CD14-positive monocyte (primary cell): ENCODE measurements around the gene CHORDC1. TPM values are rescaled to one million over a fixed set of nuclear protein-coding genes. Genes with fewer than 3 reads are reported as not detected.
"Not testable (repeated sequence)": the region's sequence is repeated elsewhere in the genome, so short reads cannot be mapped to it uniquely, and the experiment has no call there.

ENCODE experiments used
- DNase-seq, 3 donors: peaks; one replicate each; pipeline ENCODE4 v3.0.0-alpha.2; 2011 to 2022
- H2AFZ ChIP-seq: 2 replicates; pipeline ENCODE4 v1.6.0; 2012; ENCODE audit warnings: mild to moderate bottlenecking, low read depth, low read length, inconsistent platforms; ENCODE audit not compliant: insufficient read depth, poor library complexity, severe bottlenecking
- H3K27ac ChIP-seq, 2 donors: 1 replicate in 1 of 2; 2 replicates in 1 of 2; pipeline ENCODE4 v1.5.1; 2012 to 2013; ENCODE audit warnings: low read length in 2 of 2, control low read depth in 1 of 2, inconsistent platforms in 1 of 2, low read depth in 1 of 2, mild to moderate bottlenecking in 1 of 2
- H3K27me3 ChIP-seq, 2 donors: one replicate each; pipeline versions ENCODE4 v1.6.0 to v1.6.1; 2011 to 2013; ENCODE audit warnings: low read length in 2 of 2; ENCODE audit not compliant: control insufficient read depth in 2 of 2, insufficient read depth in 2 of 2
- H3K36me3 ChIP-seq, 2 donors: replicated peaks in 1 of 2; 1 replicate in 1 of 2; 2 replicates in 1 of 2; pipeline versions ENCODE4 v1.5.1 to v1.6.1; 2012 to 2013; ENCODE audit warnings: low read length in 2 of 2, control low read depth in 1 of 2, inconsistent platforms in 1 of 2, mild to moderate bottlenecking in 1 of 2; ENCODE audit not compliant: insufficient read depth in 2 of 2, control insufficient read depth in 1 of 2
- H3K4me1 ChIP-seq, 2 donors: 1 replicate in 1 of 2; 2 replicates in 1 of 2; pipeline versions ENCODE4 v1.5.1 to v1.6.1; 2012 to 2013; ENCODE audit warnings: low read length in 2 of 2, control low read depth in 1 of 2, inconsistent platforms in 1 of 2, mild to moderate bottlenecking in 1 of 2, moderate library complexity in 1 of 2; ENCODE audit not compliant: insufficient read depth in 2 of 2, control insufficient read depth in 1 of 2
- H3K4me2 ChIP-seq: replicated peaks from 2 replicates; pipeline ENCODE3; 2012; ENCODE audit warnings: low read length, moderate library complexity, mild to moderate bottlenecking; ENCODE audit not compliant: poor library complexity, severe bottlenecking; ENCODE audit errors: extremely low read depth
- H3K4me3 ChIP-seq, 3 experiments: fragments of 200-600 bp in 1 of 3; sonication (generic) in 1 of 3; replicated peaks in 1 of 3; 1 replicate in 2 of 3; 2 replicates in 1 of 3; pipeline ENCODE4 v1.5.1; 2011 to 2013; ENCODE audit warnings: low read length in 3 of 3, mild to moderate bottlenecking in 3 of 3, control low read depth in 2 of 3, low read depth in 2 of 3, inconsistent platforms in 1 of 3, moderate library complexity in 1 of 3
- H3K79me2 ChIP-seq: 2 replicates; pipeline ENCODE4 v1.6.0; 2012; ENCODE audit warnings: mild to moderate bottlenecking, control low read depth, inconsistent platforms, low read length, moderate library complexity; ENCODE audit not compliant: insufficient read depth
- H3K9ac ChIP-seq: 2 replicates; pipeline ENCODE4 v1.6.0; 2017; ENCODE audit warnings: low read length, mild to moderate bottlenecking; ENCODE audit not compliant: insufficient read depth, poor library complexity, severe bottlenecking
- H3K9me3 ChIP-seq, 2 donors: replicated peaks in 1 of 2; 1 replicate in 1 of 2; 2 replicates in 1 of 2; pipeline versions ENCODE4 v1.5.1 to v1.6.1; 2012 to 2013; ENCODE audit warnings: low read length in 2 of 2, control low read depth in 1 of 2; ENCODE audit not compliant: control insufficient read depth in 1 of 2, insufficient read depth in 1 of 2
- H4K20me1 ChIP-seq: 2 replicates; pipeline ENCODE4 v1.6.0; 2012; ENCODE audit warnings: mild to moderate bottlenecking, low read length, control low read depth, moderate library complexity; ENCODE audit not compliant: insufficient read depth
- H3K27ac Mint-ChIP-seq, 7 donors: one replicate each; pipeline ENCODE4 v1.8.0; 2020; ENCODE audit warnings: mild to moderate bottlenecking in 7 of 7, mixed read lengths in 7 of 7, moderate library complexity in 6 of 7, inconsistent platforms in 2 of 7
- H3K27me3 Mint-ChIP-seq, 3 donors: one replicate each; pipeline ENCODE4 v1.8.0; 2021 to 2022; ENCODE audit warnings: low read depth in 3 of 3, mild to moderate bottlenecking in 3 of 3, mixed read lengths in 3 of 3, moderate library complexity in 3 of 3, inconsistent platforms in 1 of 3
- H3K36me3 Mint-ChIP-seq, 2 donors: one replicate each; pipeline ENCODE4 v1.8.0; 2020; ENCODE audit warnings: mixed read lengths in 2 of 2, inconsistent platforms in 1 of 2, mild to moderate bottlenecking in 1 of 2
- H3K4me1 Mint-ChIP-seq: one replicate; pipeline ENCODE4 v1.8.0; 2020; ENCODE audit warnings: mild to moderate bottlenecking, mixed read lengths
- H3K4me3 Mint-ChIP-seq, 2 donors: one replicate each; pipeline ENCODE4 v1.8.0; 2020; ENCODE audit warnings: mild to moderate bottlenecking in 2 of 2, mixed read lengths in 2 of 2, moderate library complexity in 1 of 2
- H3K9me3 Mint-ChIP-seq, 7 donors: one replicate each; pipeline ENCODE4 v1.8.0; 2020 to 2022; ENCODE audit warnings: mixed read lengths in 7 of 7, mild to moderate bottlenecking in 6 of 7, moderate library complexity in 6 of 7, inconsistent platforms in 2 of 7
- CTCF ChIP-seq: fragments of 200-600 bp; IDR thresholded peaks from one replicate; pipeline ENCODE4 v1.8.0; 2022; ENCODE audit warnings: antibody characterized with exemption, mild to moderate bottlenecking
- WGBS: methylation state at CpG from one replicate; pipeline ENCODE4 v1.1.5; 2013; ENCODE audit warnings: missing lambda C conversion rate; ENCODE audit not compliant: insufficient coverage; 5-methylcytosine and 5-hydroxymethylcytosine counted together
- intact Hi-C, 2 donors: fragments of 100-400 bp; cut with micrococcal nuclease; formaldehyde crosslinking; loops; one replicate each; pipeline versions ENCODE4 v1.15.0 to v1.15.1; 2023
- polyA plus RNA-seq, 3 donors: library from polyadenylated mRNA; depleted of rRNA in 1 of 3; unstranded in 2 of 3; stranded (reverse) in 1 of 3; fragments of 300-500 nt in 2 of 3; fragments of >200 nt in 1 of 3; fragmentation: Illumina TruSeq in 2 of 3; gene quantifications; 1 replicate in 2 of 3; 2 replicates in 1 of 3; pipeline ENCODE4 v1.2.3, GENCODE V29; 2012 to 2021

CHORDC1 gene
- polyA plus RNA-seq, 3 donors: 4.2 to 15.4 (median 8.4) TPM

- Histone ChIP-seq H3K9ac (no peak overlapping the region), H3K4me2 (no peak overlapping the region), H3K36me3 (no peaks in the 10 kb centered on the region), H2AFZ (no peak overlapping the region), H4K20me1 (no peaks in the 10 kb centered on the region), H3K4me1 (no peaks in the 10 kb centered on the region), H3K27ac (no peak overlapping the region), H3K79me2 (no peaks in the 10 kb centered on the region), H3K27me3 (no peaks in the 10 kb centered on the region), H3K4me3 (no peak overlapping the region), H3K9me3 (peaks cover 0 to 12% of the 10 kb centered on the region in 2 donors)
- DNase-seq: no peak
- Mint-ChIP-seq H3K27me3 (no peaks in the 10 kb centered on the region), H3K27ac (no peak overlapping the region), H3K9me3 (peaks cover 0 to 9% (median 4%) of the 10 kb centered on the region in 7 donors), H3K4me3 (no peak overlapping the region), H3K4me1 (no peaks in the 10 kb centered on the region), H3K36me3 (no peaks in the 10 kb centered on the region)
- intact Hi-C loops: no loop called here
- no peak for TF ChIP-seq CTCF
Observed at GRCh38 chr11:90171359-90171758, 51.5 kb downstream of the CHORDC1 start.

- Histone ChIP-seq H3K27me3 (no peaks in the 10 kb centered on the region), H3K4me1 (no peaks in the 10 kb centered on the region), H3K9ac (no peak overlapping the region), H3K27ac (no peak overlapping the region), H3K4me3 (no peak overlapping the region), H3K79me2 (no peaks in the 10 kb centered on the region), H2AFZ (no peak overlapping the region), H3K9me3 (peaks cover 0 to 12% of the 10 kb centered on the region in 2 donors), H3K4me2 (no peak overlapping the region), H3K36me3 (no peaks in the 10 kb centered on the region), H4K20me1 (no peaks in the 10 kb centered on the region)
- Mint-ChIP-seq H3K27me3 (no peaks in the 10 kb centered on the region), H3K4me1 (no peaks in the 10 kb centered on the region), H3K36me3 (no peaks in the 10 kb centered on the region), H3K4me3 (no peak overlapping the region), H3K27ac (no peak overlapping the region), H3K9me3 (peaks cover 0 to 9% (median 4%) of the 10 kb centered on the region in 7 donors)
- intact Hi-C loops: no loop called here
- DNase-seq: no peak
- TF ChIP-seq CTCF: no peak
- WGBS: no CpG with 5 or more reads among the region's 3 CpGs
Observed at GRCh38 chr11:90168571-90168970, 54.3 kb downstream of the CHORDC1 start.

GRCh38 chr11:90167704-90168103 is 55.1 kb downstream of the CHORDC1 start:
- intact Hi-C loops, H3K4me3 ChIP-seq: not testable (repeated sequence)

More at GRCh38 chr11:90167704-90168103, 55.1 kb downstream of the CHORDC1 start:
- not testable (repeated sequence) for H4K20me1 ChIP-seq, H3K79me2 ChIP-seq, H3K27me3 ChIP-seq, H3K4me1 Mint-ChIP-seq, H3K4me2 ChIP-seq, H3K4me1 ChIP-seq, H3K4me3 Mint-ChIP-seq, H3K36me3 Mint-ChIP-seq, H3K27me3 Mint-ChIP-seq, H3K27ac ChIP-seq, DNase-seq, H3K9ac ChIP-seq, H3K36me3 ChIP-seq, H2AFZ ChIP-seq, H3K9me3 Mint-ChIP-seq
- H3K9me3 ChIP-seq: peaks cover 0 to 12% of the 10 kb centered on the region in 2 donors
- 80% methylated on average over 6 of the region's 8 CpGs for WGBS
- peak overlapping the region in 1 of 7 donors; percentile 30 for H3K27ac Mint-ChIP-seq
